Stimulated activated CD8-positive, alpha-beta memory T cell treated with anti-CD3 and anti-CD28 coated beads, Interleukin-15, amount 100 ng/mL, for 24 hours (primary cell): Measurements from ENCODE around the gene OTULIN.

Experiments
- DNase-seq: peaks from one replicate; pipeline ENCODE4 v3.0.0-alpha.2; 2020; ENCODE audit warnings: low read depth

The OTULIN gene

GRCh38 chr5:14664270-14665100 is at the start of gene OTULIN:
OTULIN (plus strand) TSS chr5:14664718; CDS start chr5:14664826, 108 bp downstream.
- DNase-seq: peak; percentile 63

GRCh38 chr5:14615365-14615764 is 49.2 kb upstream of the OTULIN start:
- no peak for DNase-seq

- DNase-seq: no peak
Measured at GRCh38 chr5:14617441-14617840, 47.1 kb upstream of the OTULIN start.

- no peak for DNase-seq
Measured at GRCh38 chr5:14627270-14627669, 37.2 kb upstream of the OTULIN start.

- DNase-seq: no peak
Measured at GRCh38 chr5:14628346-14628745, 36.2 kb upstream of the OTULIN start.

- no peak for DNase-seq
Measured at GRCh38 chr5:14630671-14631070, 33.8 kb upstream of the OTULIN start.

GRCh38 chr5:14635656-14636055 is 28.9 kb upstream of the OTULIN start:
- no peak for DNase-seq

- no peak for DNase-seq
Measured at GRCh38 chr5:14640765-14641164, 23.8 kb upstream of the OTULIN start.

GRCh38 chr5:14644623-14645237 is 19.8 kb upstream of the OTULIN start:
- DNase-seq: no peak

GRCh38 chr5:14650052-14650451 is 14.5 kb upstream of the OTULIN start:
- no peak for DNase-seq

GRCh38 chr5:14655146-14655741 is 9.3 kb upstream of the OTULIN start:
- DNase-seq: no peak

- DNase-seq: no peak
Measured at GRCh38 chr5:14656898-14657297, 7.6 kb upstream of the OTULIN start.

- no peak for DNase-seq
Measured at GRCh38 chr5:14659821-14660607, 4.5 kb upstream of the OTULIN start.

GRCh38 chr5:14660833-14661232 is 3.7 kb upstream of the OTULIN start:
- no peak for DNase-seq

GRCh38 chr5:14662721-14663260 is 1.7 kb upstream of the OTULIN start:
- DNase-seq: no peak

- no peak for DNase-seq
Measured at GRCh38 chr5:14663734-14664269, 716 bp upstream of the OTULIN start.

GRCh38 chr5:14665101-14665822 is 744 bp downstream of the OTULIN start:
- no peak for DNase-seq

- no peak for DNase-seq
Measured at GRCh38 chr5:14665949-14666348, 1.4 kb downstream of the OTULIN start.

GRCh38 chr5:14666357-14666756 is 1.8 kb downstream of the OTULIN start:
- DNase-seq: no peak

- no peak for DNase-seq
Measured at GRCh38 chr5:14667290-14667689, 2.8 kb downstream of the OTULIN start.

GRCh38 chr5:14667770-14668169 is 3.3 kb downstream of the OTULIN start:
- no peak for DNase-seq
